HG03159 (cell line): Measurements from ENCODE around the gene FXYD3.

Experiments used
- ATAC-seq: cut with Tn5 transposase; IDR thresholded peaks from one replicate; pipeline ENCODE4 v1.9.1; 2021; ENCODE audit warnings: mild to moderate bottlenecking, moderate library complexity; ENCODE audit not compliant: unreplicated experiment

Gene FXYD3

GRCh38 chr19:35105411-35106290, 10.0 kb upstream of the FXYD3 start:
- ATAC-seq: no peak

DNA sequence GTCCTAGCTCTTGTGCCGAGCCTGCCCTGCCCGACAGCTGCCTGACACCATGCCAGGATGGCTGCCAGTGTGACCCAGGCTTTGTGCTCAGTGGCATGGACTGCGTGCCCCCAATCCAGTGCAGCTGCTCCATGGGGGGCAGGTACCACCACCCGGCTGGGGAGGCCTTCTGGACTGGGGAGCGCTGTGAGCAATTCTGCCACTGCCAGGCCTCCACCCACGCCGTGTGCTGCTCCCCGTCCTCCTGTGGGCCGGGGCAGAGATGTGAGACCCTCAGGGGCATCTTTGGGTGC, 9.4 kb upstream of the FXYD3 start:
- ATAC-seq: no peak

GRCh38 chr19:35106898-35107541, 8.6 kb upstream of the FXYD3 start:
- no peak for ATAC-seq

DNA sequence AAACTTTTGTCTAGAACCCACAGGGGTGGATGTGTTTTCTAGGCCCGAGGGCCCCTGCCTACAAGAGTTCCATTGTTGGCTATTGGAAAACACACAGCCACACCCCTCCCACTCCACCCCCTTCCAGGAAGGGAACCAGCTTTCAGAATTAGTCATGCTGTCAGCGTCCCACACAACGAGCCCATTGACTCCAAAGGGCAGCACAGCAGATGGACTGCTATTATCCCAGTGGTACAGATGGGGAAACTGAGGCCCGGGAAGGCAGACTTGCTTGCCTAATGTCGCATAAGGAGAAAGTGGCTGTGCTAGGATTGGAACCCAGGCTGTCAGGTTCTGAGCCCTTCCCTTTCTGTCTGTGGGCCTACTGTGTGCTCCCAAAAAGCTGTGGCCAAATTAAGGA, 8.1 kb upstream of the FXYD3 start:
- ATAC-seq: no peak

DNA sequence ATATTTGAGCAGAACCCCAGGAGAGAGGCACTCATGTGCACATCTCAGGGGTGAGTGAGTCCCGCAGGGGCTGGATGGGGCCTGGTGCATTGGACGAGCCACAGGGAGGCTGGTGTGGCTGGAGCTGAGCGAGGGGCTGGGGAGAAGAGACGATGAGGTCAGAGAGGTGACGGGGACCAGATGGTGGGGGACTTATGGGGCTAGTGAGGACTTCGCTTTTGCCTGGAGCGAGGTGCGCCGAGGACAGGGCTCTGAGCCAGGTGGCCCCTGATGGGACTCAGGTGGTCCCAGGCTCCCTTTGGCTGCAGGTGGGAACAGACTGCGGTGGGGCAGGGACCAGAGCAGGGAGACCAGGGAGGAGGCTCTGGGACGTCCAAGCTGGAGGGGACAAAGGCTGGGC, 6.9 kb upstream of the FXYD3 start:
- no peak for ATAC-seq

DNA sequence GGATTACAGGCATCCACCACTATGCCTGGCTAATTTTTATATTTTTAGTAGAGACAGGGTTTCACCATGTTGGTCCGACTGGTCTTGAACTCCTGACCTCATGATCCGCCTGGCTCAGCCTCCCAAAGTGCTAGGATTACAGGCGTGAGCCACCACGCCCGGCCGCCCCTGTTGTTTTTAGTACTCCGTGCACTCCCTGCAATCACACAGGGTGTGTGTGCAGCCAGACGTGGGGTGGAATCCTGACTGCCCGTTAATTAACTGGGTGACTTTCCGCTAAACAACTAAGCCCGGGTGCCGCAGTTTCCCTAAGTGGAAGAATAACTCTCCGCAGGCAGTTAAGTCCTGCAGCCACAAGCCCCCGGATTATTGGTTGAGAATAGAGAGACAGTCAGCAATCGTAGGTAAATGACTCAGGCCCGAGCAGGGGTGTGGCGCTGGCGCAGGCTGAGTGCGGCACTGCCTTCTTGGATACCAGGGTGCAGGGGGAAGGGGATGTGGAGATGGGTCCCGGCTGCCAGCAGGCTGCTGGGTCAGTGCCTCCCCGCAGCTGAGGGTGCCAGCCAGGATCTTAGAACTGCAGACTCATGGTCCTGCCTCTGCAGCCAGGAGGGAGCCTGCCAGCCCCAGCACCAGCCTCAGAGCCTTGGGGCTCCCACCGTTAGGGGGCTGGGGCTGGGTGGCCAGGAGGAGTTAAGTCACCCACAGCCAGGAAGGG, 6.1 kb upstream of the FXYD3 start:
- no peak for ATAC-seq

DNA sequence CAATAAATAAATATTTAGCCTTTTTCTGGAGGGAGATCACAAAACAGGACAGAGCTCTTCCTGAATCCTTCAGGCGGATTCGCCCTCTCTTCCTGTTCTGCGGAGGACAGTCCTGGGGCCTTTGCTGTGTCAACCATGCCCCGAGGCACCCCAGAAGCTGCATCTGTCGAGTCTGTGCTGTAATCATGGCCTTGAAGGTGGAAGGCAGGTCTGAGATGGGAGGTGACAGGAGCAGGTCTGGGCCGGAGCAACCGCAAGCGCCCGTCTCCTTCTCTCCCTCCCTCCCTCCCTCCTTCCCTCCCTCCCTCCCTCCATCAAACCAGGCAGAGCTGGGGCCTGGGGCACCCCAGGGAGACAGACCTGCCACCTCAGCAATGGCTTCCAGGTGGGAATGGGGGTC, 4.6 kb upstream of the FXYD3 start:
- ATAC-seq: no peak

- no peak for ATAC-seq
Measured at GRCh38 chr19:35112995-35113688, 2.5 kb upstream of the FXYD3 start.

- ATAC-seq: no peak
Measured at GRCh38 chr19:35114353-35115176, 1.1 kb upstream of the FXYD3 start.

DNA sequence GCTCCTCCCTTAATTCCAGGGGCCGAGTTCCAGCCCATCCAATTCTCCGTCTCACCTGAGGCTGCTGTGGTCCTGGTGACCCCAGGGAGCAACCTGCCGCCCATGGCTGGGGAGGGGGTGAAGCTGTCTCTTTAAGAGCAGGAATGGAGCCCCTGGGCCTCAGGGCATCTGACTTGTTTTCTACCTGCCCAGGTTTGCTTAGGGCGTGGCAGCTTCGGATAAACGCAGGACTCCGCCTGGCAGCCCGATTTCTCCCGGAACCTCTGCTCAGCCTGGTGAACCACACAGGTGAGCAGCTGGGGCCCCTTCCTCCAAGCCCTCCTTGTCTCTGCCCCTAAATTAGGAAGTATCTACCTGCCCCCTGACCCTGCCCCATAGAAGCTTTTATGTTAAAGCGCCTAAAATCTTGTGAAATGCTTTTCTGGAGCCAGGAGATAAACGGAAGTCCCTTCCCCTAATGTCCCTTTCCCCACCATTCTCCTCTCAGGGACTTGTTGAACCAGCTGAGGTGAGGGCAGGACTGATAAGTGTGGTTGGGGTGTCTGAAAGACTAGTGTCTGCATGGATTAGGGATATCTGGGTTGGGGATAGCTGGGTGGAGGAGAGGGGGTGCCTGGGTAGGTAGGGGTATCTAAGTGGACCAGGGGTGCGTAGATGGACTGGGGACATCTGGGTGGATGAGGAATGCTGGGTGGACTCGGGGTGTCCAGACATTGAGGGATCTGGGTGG, 614 bp downstream of the FXYD3 start:
- ATAC-seq: no peak

GRCh38 chr19:35117116-35117515, 1.5 kb downstream of the FXYD3 start:
- no peak for ATAC-seq

DNA sequence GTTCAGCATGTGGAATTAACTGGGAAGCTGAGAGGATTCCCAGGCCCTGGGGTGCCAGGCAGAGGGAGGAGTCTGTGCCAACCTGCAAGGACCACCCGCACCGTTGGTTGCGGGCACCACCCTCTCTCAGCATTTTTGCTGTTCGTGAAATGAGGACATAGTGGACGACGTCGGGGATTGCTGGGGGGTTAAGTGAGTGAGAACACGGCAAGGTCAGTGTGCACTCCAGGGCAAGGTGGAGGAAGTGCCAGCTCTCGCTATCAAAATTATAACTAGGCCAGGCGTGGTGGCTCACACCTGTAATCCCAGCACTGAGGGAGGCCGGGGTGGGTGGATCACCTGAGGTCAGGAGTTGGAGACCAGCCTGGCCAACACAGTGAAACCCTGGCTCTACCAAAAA, 2.2 kb downstream of the FXYD3 start:
- no peak for ATAC-seq

GRCh38 chr19:35118268-35119020, 2.8 kb downstream of the FXYD3 start:
- no peak for ATAC-seq

GRCh38 chr19:35119091-35119490, 3.5 kb downstream of the FXYD3 start:
- no peak for ATAC-seq

DNA sequence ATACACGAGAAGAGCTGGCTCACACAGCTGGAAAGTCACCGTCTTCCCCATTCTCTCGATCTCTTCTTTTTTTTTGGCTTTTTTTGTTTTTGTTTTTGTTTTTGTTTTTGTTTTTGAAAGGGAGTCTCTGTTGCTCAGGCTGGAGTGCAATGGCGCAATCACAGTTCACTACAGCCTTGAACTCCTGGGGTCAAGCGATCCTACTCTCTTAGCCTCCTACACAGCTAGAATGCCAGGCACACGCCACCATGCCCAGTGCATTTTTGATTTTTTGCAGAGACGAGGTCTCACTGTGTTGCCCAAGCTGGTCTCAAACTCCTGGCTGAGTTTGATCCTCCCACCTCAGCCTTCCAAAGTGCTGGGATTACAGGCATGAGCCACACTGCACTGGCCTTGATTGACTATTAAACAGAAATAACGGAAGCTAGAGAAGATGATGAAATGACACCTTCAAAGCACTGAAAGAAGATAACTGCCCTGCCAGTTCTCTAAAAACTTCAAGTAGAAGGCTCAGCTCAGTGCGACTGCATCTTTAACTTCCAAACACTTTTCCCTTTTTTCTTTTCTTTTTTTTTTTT, 4.0 kb downstream of the FXYD3 start:
- no peak for ATAC-seq

DNA sequence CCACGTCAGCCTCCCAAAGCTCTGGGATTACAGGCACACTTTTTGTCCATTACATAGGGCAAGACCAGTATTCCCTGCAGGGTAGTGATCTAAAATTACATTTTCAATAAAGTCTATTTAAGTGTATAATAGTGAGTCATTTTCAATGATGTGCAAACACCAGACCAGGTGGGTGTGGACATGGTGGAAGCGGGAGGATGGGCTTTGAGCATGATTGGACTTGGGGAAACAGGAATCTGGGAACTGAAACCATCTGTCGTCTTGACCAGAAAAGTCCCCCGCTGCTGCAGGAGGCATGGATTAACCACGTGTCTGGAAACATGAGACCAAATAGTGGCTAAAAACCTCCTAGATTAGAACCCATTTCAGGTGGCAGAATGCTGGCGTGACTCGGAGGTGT, 4.9 kb downstream of the FXYD3 start:
- no peak for ATAC-seq

- ATAC-seq: no peak
Measured at GRCh38 chr19:35120898-35121297, 5.3 kb downstream of the FXYD3 start.

DNA sequence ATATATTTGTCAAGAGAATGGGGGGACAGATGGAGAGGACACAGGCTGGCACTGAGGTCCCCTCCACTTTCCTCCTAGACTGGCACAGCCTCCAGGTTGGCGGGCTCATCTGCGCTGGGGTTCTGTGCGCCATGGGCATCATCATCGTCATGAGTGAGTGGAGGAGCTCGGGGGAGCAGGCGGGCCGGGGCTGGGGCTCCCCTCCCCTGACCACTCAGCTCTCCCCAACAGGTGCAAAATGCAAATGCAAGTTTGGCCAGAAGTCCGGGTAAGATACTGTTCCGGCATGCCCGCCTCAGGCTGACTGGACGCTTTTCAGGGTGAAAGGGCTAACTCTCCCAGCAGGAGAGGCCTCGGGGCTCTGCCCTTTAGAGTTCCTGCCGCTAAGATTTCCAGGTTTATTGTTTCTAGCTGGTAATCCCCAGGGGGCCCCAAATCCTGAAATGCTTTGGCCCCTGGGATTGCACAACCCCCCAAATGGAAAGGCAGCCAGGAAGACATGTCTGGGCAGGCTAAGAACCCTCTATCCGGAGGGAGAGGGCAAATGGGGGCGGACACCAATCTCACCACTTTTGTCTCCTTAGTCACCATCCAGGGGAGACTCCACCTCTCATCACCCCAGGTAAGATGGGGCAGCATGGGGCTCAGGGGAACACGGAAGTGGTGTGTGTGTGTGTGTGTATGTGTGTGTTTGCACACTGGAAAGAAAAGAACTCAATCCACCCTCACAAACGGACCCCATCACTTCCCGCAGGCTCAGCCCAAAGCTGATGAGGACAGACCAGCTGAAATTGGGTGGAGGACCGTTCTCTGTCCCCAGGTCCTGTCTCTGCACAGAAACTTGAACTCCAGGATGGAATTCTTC, 7.3 kb downstream of the FXYD3 start:
- ATAC-seq: no peak
